SK-N-SH treated with all-trans-retinoic acid at 6 μM for 48 hours (cell line): ENCODE measurements around the gene KDELR3.

Experiments used
- ATAC-seq: fragments of 200-7000 bp; cut with Tn5 transposase; 3 replicates; pipeline ENCODE4 v1.9.1; 2020; ENCODE audit warnings: mild to moderate bottlenecking, moderate library complexity
- ARNTL ChIP-seq: fragments of 450-650 bp; formaldehyde crosslinking; IDR thresholded peaks from 2 replicates; pipeline ENCODE4 v1.5.0; 2020; ENCODE audit warnings: low read depth, mild to moderate bottlenecking, moderate library complexity, borderline replicate concordance
- BACH2 ChIP-seq: fragments of 250-450 bp; sonication (Bioruptor Pico); IDR thresholded peaks from 2 replicates; pipeline ENCODE4 v1.9.0; 2021; ENCODE audit warnings: mild to moderate bottlenecking, borderline replicate concordance
- CREB5 ChIP-seq: fragments of 250-450 bp; sonication (Bioruptor Pico); IDR thresholded peaks from 2 replicates; pipeline ENCODE4 v1.5.1; 2020; ENCODE audit warnings: low read depth, mild to moderate bottlenecking, moderate library complexity
- CSDC2 ChIP-seq: fragments of 250-450 bp; sonication (Bioruptor Pico); IDR thresholded peaks from 2 replicates; pipeline ENCODE4 v1.5.0; 2020; ENCODE audit warnings: mild to moderate bottlenecking, moderate library complexity
- ESRRG ChIP-seq: fragments of 250-450 bp; sonication (Bioruptor Pico); IDR thresholded peaks from 2 replicates; pipeline ENCODE4 v1.6.1; 2021; ENCODE audit warnings: mild to moderate bottlenecking
- GLIS3 ChIP-seq: fragments of 250-450 bp; sonication (Bioruptor Pico); IDR thresholded peaks from 2 replicates; pipeline ENCODE4 v1.5.0; 2020; ENCODE audit warnings: mild to moderate bottlenecking, moderate library complexity
- ISL1 ChIP-seq: fragments of 250-450 bp; sonication (Bioruptor Pico); IDR thresholded peaks from 2 replicates; pipeline ENCODE4 v2.1.2; 2022; ENCODE audit warnings: mild to moderate bottlenecking, moderate library complexity
- OSR1 ChIP-seq: fragments of 250-450 bp; sonication (Bioruptor Pico); IDR thresholded peaks from 2 replicates; pipeline ENCODE4 v1.8.0; 2022; ENCODE audit warnings: moderate library complexity, mild to moderate bottlenecking, inconsistent platforms
- PPARA ChIP-seq: fragments of 250-450 bp; sonication (Bioruptor Pico); IDR thresholded peaks from 2 replicates; pipeline ENCODE4 v1.5.0; 2020; ENCODE audit warnings: mild to moderate bottlenecking, borderline replicate concordance
- RARB ChIP-seq: fragments of 250-450 bp; sonication (Bioruptor Pico); IDR thresholded peaks from 2 replicates; pipeline ENCODE4 v1.8.0; 2021; ENCODE audit warnings: mild to moderate bottlenecking, moderate library complexity
- SNAI2 ChIP-seq: fragments of 250-450 bp; sonication (Bioruptor Pico); IDR thresholded peaks from 2 replicates; pipeline ENCODE4 v1.5.0; 2020; ENCODE audit warnings: mild to moderate bottlenecking, moderate library complexity
- TOX ChIP-seq: fragments of 250-450 bp; sonication (Bioruptor Pico); IDR thresholded peaks from 2 replicates; pipeline ENCODE4 v1.8.0; 2021; ENCODE audit warnings: mild to moderate bottlenecking, moderate library complexity, borderline replicate concordance
- TSHZ2 ChIP-seq: fragments of 250-450 bp; sonication (Bioruptor Pico); IDR thresholded peaks from 2 replicates; pipeline ENCODE4 v1.5.0; 2020; ENCODE audit warnings: mild to moderate bottlenecking, moderate library complexity
- ZC3H10 ChIP-seq: fragments of 250-450 bp; sonication (Bioruptor Pico); IDR thresholded peaks from 2 replicates; pipeline ENCODE4 v1.5.1; 2021; ENCODE audit warnings: mild to moderate bottlenecking, moderate library complexity
- ZFP3 ChIP-seq: fragments of 250-450 bp; sonication (Bioruptor Pico); IDR thresholded peaks from 2 replicates; pipeline ENCODE4 v1.5.0; 2020; ENCODE audit warnings: mild to moderate bottlenecking, moderate library complexity
- ZFP30 ChIP-seq: fragments of 450-650 bp; formaldehyde crosslinking; IDR thresholded peaks from 2 replicates; pipeline ENCODE4 v1.5.0; 2022; ENCODE audit warnings: mild to moderate bottlenecking, moderate library complexity
- ZNF565 ChIP-seq: fragments of 450-650 bp; formaldehyde crosslinking; conservative IDR thresholded peaks from 2 replicates; pipeline ENCODE4 v1.5.0; 2020; ENCODE audit warnings: low read depth, mild to moderate bottlenecking, moderate library complexity
- ZNF70 ChIP-seq: fragments of 450-650 bp; formaldehyde crosslinking; IDR thresholded peaks from 2 replicates; pipeline ENCODE4 v1.5.0; 2020; ENCODE audit warnings: mild to moderate bottlenecking, moderate library complexity
- ZNF8 ChIP-seq: fragments of 450-650 bp; formaldehyde crosslinking; IDR thresholded peaks from 2 replicates; pipeline ENCODE4 v1.5.0; 2020; ENCODE audit warnings: mild to moderate bottlenecking, moderate library complexity
- TF ChIP-seq, protein P1 (sequence below): fragments of 250-450 bp; sonication (Bioruptor Pico); IDR thresholded peaks from 2 replicates; pipeline ENCODE4 v1.8.0; 2020; ENCODE audit warnings: mild to moderate bottlenecking, moderate library complexity, borderline replicate concordance
- TF ChIP-seq, protein P2 (sequence below): fragments of 250-450 bp; sonication (Bioruptor Pico); IDR thresholded peaks from 2 replicates; pipeline ENCODE4 v1.5.1; 2021; ENCODE audit warnings: mild to moderate bottlenecking, moderate library complexity

KDELR3 gene

DNA sequence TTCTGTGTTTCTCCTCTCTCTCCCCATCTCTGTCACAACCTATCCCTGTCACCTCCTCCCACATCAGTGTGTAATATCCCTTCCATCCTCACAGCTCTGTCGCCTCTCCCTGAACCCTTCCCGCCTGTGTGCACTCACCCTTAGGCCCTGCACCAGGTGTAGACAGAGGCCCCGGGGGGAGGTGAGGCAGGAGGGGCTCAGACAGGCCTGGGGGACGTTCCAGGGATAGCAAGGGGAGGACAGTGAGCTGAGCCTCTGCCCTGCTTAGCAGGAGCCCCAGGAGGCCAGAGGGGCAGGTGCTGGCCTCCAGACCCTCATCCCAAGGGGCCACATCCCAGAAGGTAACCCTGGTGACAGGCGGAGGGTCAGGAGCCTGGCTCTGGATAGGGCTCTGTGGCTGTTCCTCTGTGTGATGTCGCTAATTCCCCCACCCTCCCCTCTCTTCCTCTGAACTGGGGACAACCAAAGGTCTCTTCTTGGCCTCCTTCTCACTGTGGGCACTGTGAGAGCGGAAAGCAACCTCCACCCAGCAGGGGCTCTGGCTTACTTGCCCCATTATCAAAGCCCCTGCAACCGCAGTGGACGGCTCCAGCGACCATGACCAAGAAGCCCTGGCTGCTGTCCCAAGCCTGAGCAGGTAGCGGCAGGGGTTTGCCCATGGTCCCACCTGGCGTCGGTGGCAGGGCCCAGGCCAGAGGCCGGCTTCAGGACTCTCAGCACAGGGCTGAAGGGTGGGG is 48.6 kb upstream of the KDELR3 start:
- TF ChIP-seq, protein P1, sequence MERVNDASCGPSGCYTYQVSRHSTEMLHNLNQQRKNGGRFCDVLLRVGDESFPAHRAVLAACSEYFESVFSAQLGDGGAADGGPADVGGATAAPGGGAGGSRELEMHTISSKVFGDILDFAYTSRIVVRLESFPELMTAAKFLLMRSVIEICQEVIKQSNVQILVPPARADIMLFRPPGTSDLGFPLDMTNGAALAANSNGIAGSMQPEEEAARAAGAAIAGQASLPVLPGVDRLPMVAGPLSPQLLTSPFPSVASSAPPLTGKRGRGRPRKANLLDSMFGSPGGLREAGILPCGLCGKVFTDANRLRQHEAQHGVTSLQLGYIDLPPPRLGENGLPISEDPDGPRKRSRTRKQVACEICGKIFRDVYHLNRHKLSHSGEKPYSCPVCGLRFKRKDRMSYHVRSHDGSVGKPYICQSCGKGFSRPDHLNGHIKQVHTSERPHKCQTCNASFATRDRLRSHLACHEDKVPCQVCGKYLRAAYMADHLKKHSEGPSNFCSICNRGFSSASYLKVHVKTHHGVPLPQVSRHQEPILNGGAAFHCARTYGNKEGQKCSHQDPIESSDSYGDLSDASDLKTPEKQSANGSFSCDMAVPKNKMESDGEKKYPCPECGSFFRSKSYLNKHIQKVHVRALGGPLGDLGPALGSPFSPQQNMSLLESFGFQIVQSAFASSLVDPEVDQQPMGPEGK (CRISPR knock-in tag) = no peak
- TF ChIP-seq CREB5 (CRISPR knock-in tag) = no peak
- TF ChIP-seq TSHZ2 = no peak
- TF ChIP-seq OSR1 (CRISPR knock-in tag) = no peak
- no peak for TF ChIP-seq TOX
- no peak for TF ChIP-seq PPARA (CRISPR knock-in tag)
- no peak for TF ChIP-seq ISL1 (CRISPR knock-in tag)
- no peak for TF ChIP-seq BACH2 (CRISPR knock-in tag)
- TF ChIP-seq ZNF565 (CRISPR knock-in tag) = no peak
- TF ChIP-seq ARNTL (CRISPR knock-in tag) = no peak
- no peak for TF ChIP-seq GLIS3
- no peak for TF ChIP-seq ZNF8 (CRISPR knock-in tag)
- TF ChIP-seq RARB (CRISPR knock-in tag) = no peak
- TF ChIP-seq ZFP30 (CRISPR knock-in tag) = no peak
- TF ChIP-seq ZNF70 (CRISPR knock-in tag) = no peak
- TF ChIP-seq, all 23 proteins: peak for 0
- ATAC-seq = no peak

- ATAC-seq = no peak
- no peak for TF ChIP-seq SNAI2 (CRISPR knock-in tag)
- no peak for TF ChIP-seq OSR1 (CRISPR knock-in tag)
- TF ChIP-seq CREB5 (CRISPR knock-in tag) = no peak
- TF ChIP-seq, all 23 proteins: peak for 0
Observed at GRCh38 chr22:38419858-38420160, 48.1 kb upstream of the KDELR3 start.

- no peak for ATAC-seq
- TF ChIP-seq ZNF565 (CRISPR knock-in tag) (no peak), SNAI2 (CRISPR knock-in tag) (no peak), BACH2 (CRISPR knock-in tag) (no peak), ZNF8 (CRISPR knock-in tag) (no peak), TSHZ2 (no peak), PPARA (CRISPR knock-in tag) (no peak), ZC3H10 (CRISPR knock-in tag) (no peak), OSR1 (CRISPR knock-in tag) (no peak), CSDC2 (CRISPR knock-in tag) (no peak), CREB5 (CRISPR knock-in tag) (no peak), ZNF70 (CRISPR knock-in tag) (no peak), ESRRG (CRISPR knock-in tag) (no peak), RARB (CRISPR knock-in tag) (no peak), ZFP3 (CRISPR knock-in tag) (no peak)
- TF ChIP-seq, protein P2, sequence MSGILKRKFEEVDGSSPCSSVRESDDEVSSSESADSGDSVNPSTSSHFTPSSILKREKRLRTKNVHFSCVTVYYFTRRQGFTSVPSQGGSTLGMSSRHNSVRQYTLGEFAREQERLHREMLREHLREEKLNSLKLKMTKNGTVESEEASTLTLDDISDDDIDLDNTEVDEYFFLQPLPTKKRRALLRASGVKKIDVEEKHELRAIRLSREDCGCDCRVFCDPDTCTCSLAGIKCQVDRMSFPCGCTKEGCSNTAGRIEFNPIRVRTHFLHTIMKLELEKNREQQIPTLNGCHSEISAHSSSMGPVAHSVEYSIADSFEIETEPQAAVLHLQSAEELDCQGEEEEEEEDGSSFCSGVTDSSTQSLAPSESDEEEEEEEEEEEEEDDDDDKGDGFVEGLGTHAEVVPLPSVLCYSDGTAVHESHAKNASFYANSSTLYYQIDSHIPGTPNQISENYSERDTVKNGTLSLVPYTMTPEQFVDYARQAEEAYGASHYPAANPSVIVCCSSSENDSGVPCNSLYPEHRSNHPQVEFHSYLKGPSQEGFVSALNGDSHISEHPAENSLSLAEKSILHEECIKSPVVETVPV (CRISPR knock-in tag) = no peak
- TF ChIP-seq, protein P1 (CRISPR knock-in tag) = no peak
Observed at GRCh38 chr22:38420734-38421133, 47.2 kb upstream of the KDELR3 start.
